Measurements from ENCODE around the gene CST9L. TPM values are rescaled to one million over a fixed set of nuclear protein-coding genes. Genes with fewer than 3 reads are reported as not detected.

Gene CST9L
- total and polyA plus RNA-seq, 11 donors, result not detected

DNA sequence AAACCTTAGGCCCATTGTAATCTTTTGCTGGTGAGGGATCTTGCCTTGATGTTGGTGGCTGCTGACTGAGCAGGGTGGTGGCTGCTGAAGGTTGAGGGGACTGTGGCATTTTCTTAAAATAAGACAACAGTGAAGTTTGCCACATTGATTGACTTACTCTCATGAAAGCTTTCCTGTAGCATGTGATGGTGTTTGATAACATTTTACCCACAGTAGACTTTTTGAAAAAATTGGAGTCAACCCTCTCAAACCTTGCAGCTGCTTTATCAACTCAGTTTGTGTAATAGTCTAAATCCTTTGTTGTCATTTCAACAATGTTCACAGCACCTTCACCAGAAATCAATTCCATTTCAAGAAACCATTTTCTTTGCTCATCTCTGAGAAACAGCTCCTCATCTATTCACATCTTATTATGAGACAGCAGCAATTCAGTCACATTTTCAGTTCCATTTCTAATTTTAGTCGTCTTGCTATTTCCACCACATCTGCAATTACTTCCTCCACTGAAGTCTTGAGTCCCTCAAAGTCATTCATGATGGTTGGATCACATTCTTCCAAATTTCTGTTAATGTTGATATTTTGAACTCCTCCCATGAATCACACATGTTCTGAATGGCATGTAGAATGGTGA, 37.2 kb downstream of the CST9L start:
- DNase-seq (no peak), ATAC-seq (no peak)
- H3K4me1 ChIP-seq, result no peaks in the 10 kb centered on the region
- no peaks in the 10 kb centered on the region for H3K27me3 ChIP-seq
- TF ChIP-seq, protein P1, sequence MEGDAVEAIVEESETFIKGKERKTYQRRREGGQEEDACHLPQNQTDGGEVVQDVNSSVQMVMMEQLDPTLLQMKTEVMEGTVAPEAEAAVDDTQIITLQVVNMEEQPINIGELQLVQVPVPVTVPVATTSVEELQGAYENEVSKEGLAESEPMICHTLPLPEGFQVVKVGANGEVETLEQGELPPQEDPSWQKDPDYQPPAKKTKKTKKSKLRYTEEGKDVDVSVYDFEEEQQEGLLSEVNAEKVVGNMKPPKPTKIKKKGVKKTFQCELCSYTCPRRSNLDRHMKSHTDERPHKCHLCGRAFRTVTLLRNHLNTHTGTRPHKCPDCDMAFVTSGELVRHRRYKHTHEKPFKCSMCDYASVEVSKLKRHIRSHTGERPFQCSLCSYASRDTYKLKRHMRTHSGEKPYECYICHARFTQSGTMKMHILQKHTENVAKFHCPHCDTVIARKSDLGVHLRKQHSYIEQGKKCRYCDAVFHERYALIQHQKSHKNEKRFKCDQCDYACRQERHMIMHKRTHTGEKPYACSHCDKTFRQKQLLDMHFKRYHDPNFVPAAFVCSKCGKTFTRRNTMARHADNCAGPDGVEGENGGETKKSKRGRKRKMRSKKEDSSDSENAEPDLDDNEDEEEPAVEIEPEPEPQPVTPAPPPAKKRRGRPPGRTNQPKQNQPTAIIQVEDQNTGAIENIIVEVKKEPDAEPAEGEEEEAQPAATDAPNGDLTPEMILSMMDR (IDR thresholded peaks at IDR 0.05), result no peak
- TF ChIP-seq POLR2A (IDR thresholded peaks at IDR 0.05), result no peak
- H3K9me3 ChIP-seq, result peaks cover 0 to 14% (median 0%) of the 10 kb centered on the region in 12 donors
- intact Hi-C loops (cut with DNase I), result no loop called here
- no peak overlapping the region for H3K27ac ChIP-seq
- no peak overlapping the region for H3K4me3 ChIP-seq
- H3K36me3 ChIP-seq, result no peaks in the 10 kb centered on the region
- WGBS, 4 donors, result 44 to 61% (median 49%) methylated on average over 1 of the region's 1 CpG

DNA sequence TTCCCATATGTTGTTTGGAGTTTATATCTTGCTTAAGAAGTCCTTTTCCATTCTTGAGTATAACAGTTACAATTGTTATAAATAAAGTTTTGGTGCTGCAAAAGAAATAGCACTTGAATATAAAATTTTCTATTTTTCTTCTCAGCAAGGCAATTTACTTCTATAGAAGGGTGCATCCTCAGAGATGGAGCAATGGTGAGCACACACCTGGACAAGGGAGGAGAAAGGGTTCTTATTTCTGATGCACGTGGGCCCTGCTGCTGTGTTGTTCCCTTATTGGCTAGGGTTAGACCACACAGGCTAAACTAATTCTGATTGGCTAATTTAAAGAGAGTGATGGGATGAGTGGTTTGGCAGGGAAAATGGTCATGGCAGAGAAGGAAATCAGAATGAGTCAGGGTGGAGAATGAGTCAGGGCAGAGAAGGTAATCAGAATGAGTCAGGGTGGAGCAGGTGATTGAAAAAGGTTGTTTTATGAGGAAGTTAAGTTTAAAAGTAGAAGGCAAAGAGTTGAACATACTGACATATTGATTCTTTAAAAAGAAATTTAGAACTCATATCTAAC, 39.3 kb downstream of the CST9L start:
- Histone ChIP-seq H3K27ac (no peak overlapping the region), H3K4me3 (no peak overlapping the region), H3K4me1 (no peaks in the 10 kb centered on the region), H3K36me3 (no peaks in the 10 kb centered on the region), H3K9me3 (peaks cover 0 to 14% (median 0%) of the 10 kb centered on the region in 12 donors), H3K27me3 (no peaks in the 10 kb centered on the region)
- TF ChIP-seq, protein P1 (IDR thresholded peaks at IDR 0.05), result no peak
- no peak for TF ChIP-seq POLR2A (IDR thresholded peaks at IDR 0.05)
- WGBS, 4 donors, result 59 to 69% (median 68%) methylated on average over 1 of the region's 1 CpG
- DNase-seq (no peak), ATAC-seq (no peak)
- intact Hi-C loops (cut with DNase I), result no loop called here

DNA sequence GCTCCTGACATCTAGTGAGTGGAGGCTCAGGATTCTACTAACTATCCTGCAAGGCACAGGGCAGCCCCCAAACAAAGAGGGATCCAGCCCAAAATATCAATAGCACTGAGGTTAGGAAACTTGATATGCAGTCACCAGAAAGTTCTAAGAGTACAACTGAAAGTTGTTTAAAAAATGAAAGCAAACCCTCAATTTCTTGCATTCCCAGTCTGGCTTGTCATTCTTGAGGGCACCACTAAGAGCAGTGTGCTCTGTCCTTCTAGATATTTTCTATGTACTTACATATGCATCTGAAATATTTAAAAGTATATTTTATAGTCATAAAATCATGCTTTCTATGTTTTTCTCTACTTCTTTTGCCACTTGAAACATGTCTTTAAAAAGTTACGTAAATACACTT, 41.4 kb downstream of the CST9L start:
- Histone ChIP-seq H3K9me3 (peaks cover 0 to 14% (median 0%) of the 10 kb centered on the region in 12 donors), H3K27ac (no peak overlapping the region), H3K27me3 (no peaks in the 10 kb centered on the region), H3K4me1 (no peaks in the 10 kb centered on the region), H3K36me3 (no peaks in the 10 kb centered on the region), H3K4me3 (no peak overlapping the region)
- DNase-seq (no peak), ATAC-seq (no peak)
- 88 to 98% (median 95%) methylated on average over 1 of the region's 1 CpG for WGBS, 4 donors
- intact Hi-C loops (cut with DNase I), result no loop called here
- TF ChIP-seq POLR2A (IDR thresholded peaks at IDR 0.05), result no peak

DNA sequence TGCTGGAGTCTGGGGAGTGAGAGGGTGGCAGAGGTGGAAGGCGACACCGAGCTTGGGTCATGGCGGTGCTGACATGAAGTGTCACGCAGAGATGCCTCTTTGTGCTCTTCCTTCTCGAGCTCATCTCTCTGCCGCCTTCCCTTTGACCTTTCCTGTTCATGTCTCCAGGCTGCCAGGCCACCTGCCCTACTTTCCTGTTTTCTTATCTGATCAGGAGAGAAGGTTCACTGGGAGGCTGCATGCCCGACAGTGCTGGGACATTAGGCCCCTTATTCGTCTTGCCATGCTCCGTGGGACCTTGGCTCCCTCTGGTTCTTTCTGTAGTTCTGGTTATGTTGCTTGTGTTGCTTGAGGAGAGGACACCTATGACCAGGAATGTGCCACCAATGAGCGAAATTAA, 44.1 kb downstream of the CST9L start:
- WGBS, 4 donors, result 81 to 84% (median 82%) methylated on average over 10 of the region's 10 CpGs
- Histone ChIP-seq H3K27me3 (no peaks in the 10 kb centered on the region), H3K36me3 (no peaks in the 10 kb centered on the region), H3K4me3 (no peak overlapping the region), H3K4me1 (no peaks in the 10 kb centered on the region), H3K9me3 (peaks cover 0 to 12% (median 0%) of the 10 kb centered on the region in 12 donors), H3K27ac (no peak overlapping the region)
- no peak for TF ChIP-seq POLR2A (IDR thresholded peaks at IDR 0.05)
- TF ChIP-seq, protein P1 (IDR thresholded peaks at IDR 0.05), result no peak
- DNase-seq (no peak), ATAC-seq (no peak)
- intact Hi-C loops (cut with DNase I), result no loop called here

All from heart left ventricle (tissue), 16 donors.